ENCODE results near the gene SHC3. TPM values are rescaled to one million over a fixed set of nuclear protein-coding genes. Genes with fewer than 3 reads are reported as not detected.

Gene SHC3
- total RNA-seq, 1 experiment from 2014 or later = 1.8 TPM

GRCh38 chr9:89182369-89182768, 3.8 kb upstream of the SHC3 start:
- no peak overlapping the region for H4K8ac ChIP-seq (replicated peaks; ENCODE audit: insufficient read length, low read depth, low read length)
- H3K79me1 ChIP-seq (ENCODE audit: insufficient read depth, low read depth, low read length, poor library complexity, severe bottlenecking) = no peaks in the 10 kb centered on the region
- Mint-ChIP-seq H3K36me3 (ENCODE audit: insufficient read depth in 1 of 3, low read depth in 3 of 3) (no peaks in the 10 kb centered on the region; a peak in 1 of 7 replicates), H3K4me3 (no peak overlapping the region; a peak in 1 of 5 replicates), H3K9me3 (peaks cover 0 to 2% of the 10 kb centered on the region in 2 experiments; a peak in 3 of 5 replicates), H3K27me3 (ENCODE audit: low read depth) (peaks cover 32% of the 10 kb centered on the region), H3K4me1 (peaks cover 24% of the 10 kb centered on the region in 2 experiments), H3K27ac (no peak overlapping the region)
- no peak overlapping the region for H2BK120ac ChIP-seq (ENCODE audit: low read depth, low read length, poor library complexity, severe bottlenecking)
- peaks cover 13% of the 10 kb centered on the region; the same call in 1 of the 2 replicates for H3K4me1 ChIP-seq (ENCODE audit: insufficient read depth, low read length)
- no peak overlapping the region for H3T11ph ChIP-seq (ENCODE audit: low read length)
- no peak overlapping the region for H3K18ac ChIP-seq (ENCODE audit: insufficient read length, low read depth, low read length)
- H4K5ac ChIP-seq (ENCODE audit: insufficient read length, low read depth, low read length) = no peak overlapping the region
- no peak overlapping the region for H3K56ac ChIP-seq (ENCODE audit: insufficient read length, low read depth, low read length)
- no peak overlapping the region for H3K9ac ChIP-seq (ENCODE audit: extremely low read depth, insufficient read length, low read length)
- WGBS (ENCODE audit: extremely low coverage, insufficient read length, low lambda C conversion rate) = no CpG with 5 or more reads among the region's 10 CpGs
- H2BK15ac ChIP-seq (ENCODE audit: low read depth, low read length) = no peak overlapping the region
- no peak overlapping the region for H3K14ac ChIP-seq (ENCODE audit: insufficient read depth, low read length)
- no peak overlapping the region for H3K27ac ChIP-seq (ENCODE audit: insufficient read length, low read depth, low read length)
- no peaks in the 10 kb centered on the region for H3K79me2 ChIP-seq (ENCODE audit: insufficient read depth, low read length)
- H2BK5ac ChIP-seq (ENCODE audit: insufficient read length, low read length) = no peak overlapping the region
- no peak overlapping the region for H2BK12ac ChIP-seq (ENCODE audit: insufficient read length, low read depth, low read length)
- H2AFZ ChIP-seq (ENCODE audit: low read length) = no peak overlapping the region
- DNase-seq = no peak
- no peaks in the 10 kb centered on the region for H4K20me1 ChIP-seq (ENCODE audit: control insufficient read depth, insufficient read depth, insufficient read length)
- no peak overlapping the region for H3K23ac ChIP-seq (ENCODE audit: insufficient read length, low read depth, low read length)
- no peak overlapping the region for H2AK5ac ChIP-seq (ENCODE audit: insufficient read length, low read length)
- peaks cover 23% of the 10 kb centered on the region for H3K23me2 ChIP-seq (ENCODE audit: insufficient read length, low read depth, low read length, poor library complexity, severe bottlenecking)
- no peaks in the 10 kb centered on the region; the same call in 1 of the 2 replicates for H3K27me3 ChIP-seq (ENCODE audit: insufficient read depth, low read length)
- H2BK20ac ChIP-seq (ENCODE audit: low read depth, low read length, poor library complexity, severe bottlenecking) = no peak overlapping the region
- H4K91ac ChIP-seq (ENCODE audit: insufficient read length, low read depth, low read length) = no peak overlapping the region
- TF ChIP-seq CTCF (conservative IDR thresholded peaks at IDR 0.05) = no peak
- no peaks in the 10 kb centered on the region for H3K9me3 ChIP-seq (ENCODE audit: control insufficient read depth, low read depth, low read length)
- H3K4ac ChIP-seq (ENCODE audit: low read depth, low read length) = no peak overlapping the region
- H3K4me2 ChIP-seq (ENCODE audit: insufficient read depth, insufficient read length, low read length) = no peak overlapping the region

All from H9 (cell line).